GM12891 (cell line): ENCODE measurements around the gene SIRT2.

Source experiments
- POLR2A ChIP-seq: IDR thresholded peaks from 2 replicates; pipeline ENCODE4 v1.6.1; 2011; ENCODE audit warnings: low read depth, low read length, control low read depth
- POLR2AphosphoS5 ChIP-seq: IDR thresholded peaks from 2 replicates; pipeline ENCODE4 v1.6.1; 2011; ENCODE audit warnings: low read depth, low read length, control low read depth
- SPI1 ChIP-seq: IDR thresholded peaks from 2 replicates; pipeline ENCODE4 v1.6.1; 2011; ENCODE audit warnings: low read depth, low read length, control low read depth

DNA sequence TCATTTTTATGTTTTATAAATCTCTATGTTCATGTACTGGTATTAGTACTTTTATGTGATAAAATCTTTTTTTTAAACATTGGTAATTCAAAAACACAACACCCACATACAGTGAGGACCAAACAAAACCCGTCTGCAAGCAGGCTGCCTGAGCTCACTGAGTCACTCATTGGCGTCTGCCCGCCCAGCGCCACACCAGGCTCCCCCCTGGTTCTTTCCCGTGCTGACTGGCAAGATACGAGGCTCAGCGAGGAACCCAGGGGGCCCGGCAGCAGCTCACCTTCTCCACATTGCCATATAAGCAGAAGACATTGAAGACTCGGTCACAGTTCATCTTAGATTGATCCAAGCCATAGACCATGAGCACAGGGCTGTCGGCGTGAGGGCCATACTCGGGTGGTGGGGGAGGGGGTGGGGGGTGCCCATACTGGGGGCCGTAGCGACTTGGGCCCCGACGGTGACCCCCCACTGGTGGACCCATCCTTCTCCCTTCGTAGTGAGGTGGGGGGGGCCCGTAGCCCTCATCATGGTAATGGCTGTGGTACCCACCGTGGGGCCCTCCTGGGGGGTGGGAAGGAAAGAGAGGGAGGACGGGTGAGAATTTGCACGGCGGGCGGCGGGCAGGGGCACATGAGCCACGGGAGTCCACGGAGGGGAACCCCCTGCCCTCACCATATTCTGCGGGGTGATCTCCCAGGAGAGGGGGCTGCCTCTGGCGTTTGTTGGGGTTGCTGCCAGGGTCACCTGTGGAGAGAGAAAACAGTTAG is 59.4 kb downstream of the SIRT2 start:
- no peak; the same call in 1 of the 2 replicates for TF ChIP-seq POLR2A
- TF ChIP-seq POLR2AphosphoS5: no peak
- TF ChIP-seq SPI1: no peak
